MG63 (cell line): ENCODE data around the gene COPZ2. TPM values are rescaled to one million over a fixed set of nuclear protein-coding genes. Genes with fewer than 3 reads are reported as not detected.
A peak's percentile ranks its signal among the peaks of the same experiment; 100 is the strongest.
"Not testable (repeated sequence)": the region's sequence is repeated elsewhere in the genome, so short reads cannot be mapped to it uniquely, and the experiment has no call there.

Source experiments
- DNase-seq: peaks from one replicate; pipeline ENCODE4 v3.0.0-alpha.2; 2020
- H3K27me3 ChIP-seq: fragments of 250-450 bp; sonication (Bioruptor Pico); 2 replicates; pipeline ENCODE4 v1.5.1; 2020; ENCODE audit warnings: mild to moderate bottlenecking, moderate library complexity
- H3K36me3 ChIP-seq: fragments of 250-450 bp; sonication (Bioruptor Pico); 2 replicates; pipeline ENCODE4 v1.5.1; 2020; ENCODE audit warnings: mild to moderate bottlenecking, moderate library complexity
- H3K4me3 ChIP-seq: fragments of 250-450 bp; sonication (Bioruptor Pico); 2 replicates; pipeline ENCODE4 v1.5.1; 2020; ENCODE audit warnings: mild to moderate bottlenecking, moderate library complexity
- H3K9me3 ChIP-seq: fragments of 250-450 bp; sonication (Bioruptor Pico); 2 replicates; pipeline ENCODE4 v1.5.1; 2020; ENCODE audit warnings: mild to moderate bottlenecking, moderate library complexity
- total RNA-seq: library from RNA; depleted of rRNA; stranded (reverse); fragments of >200 nt; shearing (Covaris generic); gene quantifications from 2 replicates; pipeline ENCODE4 v1.2.3, GENCODE V29; 2014; ENCODE audit warnings: low replicate concordance

COPZ2 gene
- total RNA-seq, 1 experiment from 2014 or later = 91.7 TPM

DNA sequence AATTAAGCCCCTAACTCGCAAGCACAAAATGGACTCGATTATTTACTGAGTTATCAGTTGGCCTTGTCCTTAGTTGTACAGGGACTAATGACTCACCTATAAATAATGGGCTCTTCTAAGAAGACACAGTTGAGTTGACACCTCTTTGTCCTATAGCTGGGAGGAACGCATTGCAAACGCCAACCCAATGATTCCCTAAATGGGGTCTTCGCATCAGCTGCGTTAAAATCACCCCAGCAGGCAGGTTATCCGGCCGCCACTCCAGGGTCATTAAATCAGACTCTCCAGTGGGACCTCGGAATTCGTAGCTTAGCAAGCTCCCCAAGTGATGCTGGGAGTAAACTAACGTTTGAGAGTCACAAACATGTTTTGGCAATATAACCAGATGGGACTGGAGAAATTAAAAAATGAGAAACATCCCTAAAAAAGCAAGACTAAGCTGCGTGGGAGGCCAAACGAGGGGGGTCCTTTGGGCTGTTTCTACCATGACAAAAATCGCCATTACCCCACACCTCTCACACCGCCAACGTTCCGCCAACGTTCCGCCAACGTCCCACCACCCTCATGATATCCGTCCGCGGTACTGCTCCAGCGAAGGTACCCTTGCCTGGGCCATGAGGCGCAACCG lies 9.6 kb upstream of the COPZ2 start:
- Histone ChIP-seq H3K9me3 (no peaks in the 10 kb centered on the region), H3K27me3 (no peaks in the 10 kb centered on the region), H3K4me3 (peak overlapping the region; percentile 84), H3K36me3 (peaks cover 27% of the 10 kb centered on the region)
- no peak for DNase-seq

DNA sequence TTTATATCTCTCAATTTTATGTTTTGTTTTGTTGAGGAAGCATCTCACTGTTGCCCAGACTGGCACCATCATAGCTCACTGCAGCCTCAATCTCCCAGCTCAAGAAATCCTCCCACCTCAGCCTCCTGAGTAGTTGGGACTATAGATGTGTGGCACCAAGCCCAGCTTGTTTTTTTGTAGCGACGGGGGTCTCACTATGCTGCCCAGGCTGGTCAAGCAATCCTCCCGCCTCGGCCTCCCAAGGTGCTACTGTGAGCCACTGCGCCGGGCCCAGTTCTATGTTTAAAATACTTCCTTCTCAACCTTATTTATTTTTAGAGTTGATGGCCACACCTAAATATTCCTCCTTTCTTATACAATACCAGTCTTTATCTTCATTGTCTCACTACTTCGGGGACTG lies 8.7 kb upstream of the COPZ2 start:
- Histone ChIP-seq H3K4me3 (peak overlapping the region; percentile 84), H3K36me3 (peaks cover 19% of the 10 kb centered on the region), H3K9me3 (no peaks in the 10 kb centered on the region), H3K27me3 (no peaks in the 10 kb centered on the region)
- no peak for DNase-seq

GRCh38 chr17:48045316-48046001 lies 7.9 kb upstream of the COPZ2 start:
- H3K36me3 ChIP-seq = peaks cover 12% of the 10 kb centered on the region
- H3K9me3 ChIP-seq = no peaks in the 10 kb centered on the region
- no peak for DNase-seq
- H3K27me3 ChIP-seq = no peaks in the 10 kb centered on the region
- H3K4me3 ChIP-seq = no peak overlapping the region

DNA sequence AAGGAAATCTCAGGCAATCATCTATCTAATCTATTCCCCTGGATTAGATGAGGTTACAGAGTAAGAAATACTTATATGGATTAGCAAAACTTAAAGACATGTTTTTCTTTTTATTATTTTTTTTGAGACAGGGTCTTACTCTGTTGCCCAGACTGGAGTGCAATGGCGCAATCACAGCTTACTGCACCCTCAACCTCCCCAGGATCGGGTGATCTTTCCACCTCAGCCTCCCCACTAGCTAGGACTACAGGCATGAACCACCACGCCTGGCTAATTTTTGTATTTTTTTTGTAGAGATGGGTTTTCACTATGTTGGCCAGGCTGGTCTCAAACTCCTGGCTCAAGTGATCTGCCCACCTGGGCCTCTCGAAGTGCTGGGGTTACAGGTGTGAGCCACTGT lies 7.3 kb upstream of the COPZ2 start:
- Histone ChIP-seq H3K9me3 (no peaks in the 10 kb centered on the region), H3K36me3 (peaks cover 9% of the 10 kb centered on the region; the same call in 1 of the 2 replicates), H3K4me3 (no peak overlapping the region), H3K27me3 (no peaks in the 10 kb centered on the region)
- DNase-seq = no peak

DNA sequence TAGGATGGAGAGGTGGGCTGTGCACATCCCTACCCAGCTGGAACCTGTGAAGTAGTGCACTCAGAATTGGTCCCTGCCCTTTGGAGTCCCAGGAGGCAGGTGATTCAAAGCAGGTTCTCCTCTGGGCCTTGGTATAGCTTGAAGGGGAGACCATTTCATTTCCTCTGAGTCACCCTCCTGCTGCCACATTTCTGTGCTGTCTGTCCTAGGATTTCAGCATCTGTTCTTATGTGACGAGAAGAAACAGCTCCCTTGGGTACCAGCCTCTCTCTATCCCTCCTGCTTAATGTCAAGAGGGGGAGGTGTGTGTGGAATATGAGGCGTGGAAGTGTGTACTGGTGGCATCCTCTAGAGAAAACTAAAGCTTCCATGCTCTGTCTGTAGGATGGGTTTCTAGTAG lies 5.6 kb upstream of the COPZ2 start:
- DNase-seq = no peak
- Histone ChIP-seq H3K36me3 (peaks cover 9% of the 10 kb centered on the region; the same call in 1 of the 2 replicates), H3K4me3 (no peak overlapping the region), H3K27me3 (no peaks in the 10 kb centered on the region), H3K9me3 (no peaks in the 10 kb centered on the region)

GRCh38 chr17:48038687-48039086 lies 1.1 kb upstream of the COPZ2 start:
- Histone ChIP-seq H3K9me3 (no peaks in the 10 kb centered on the region), H3K36me3 (peaks cover 13% of the 10 kb centered on the region), H3K27me3 (no peaks in the 10 kb centered on the region), H3K4me3 (no peak overlapping the region)
- no peak for DNase-seq

DNA sequence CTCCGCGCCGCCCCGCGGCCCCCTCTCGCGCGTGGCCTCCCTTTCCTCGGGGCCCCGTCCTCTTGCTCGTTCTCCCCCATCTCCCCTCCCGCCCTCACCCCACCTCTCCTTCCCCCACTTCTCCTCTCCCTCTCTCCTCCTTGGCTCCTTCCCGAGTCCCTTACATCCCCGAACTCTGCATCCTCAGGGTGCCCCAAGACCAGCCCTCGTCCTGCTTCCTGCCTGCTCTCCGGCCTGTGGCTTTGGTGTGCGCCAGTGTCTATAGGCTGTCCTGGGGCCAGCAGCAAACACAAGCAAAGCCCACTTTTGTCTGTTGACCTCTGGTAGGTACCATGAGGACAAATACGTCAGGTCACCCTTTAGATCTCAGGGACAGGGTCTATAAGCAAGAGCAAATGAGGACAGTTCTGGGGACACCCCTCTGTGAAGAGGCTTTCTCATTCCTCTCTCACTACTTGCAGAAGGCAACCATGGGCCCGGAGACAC lies 284 bp upstream of the COPZ2 start:
- no peak for DNase-seq
- H3K9me3 ChIP-seq = no peaks in the 10 kb centered on the region
- H3K27me3 ChIP-seq = no peaks in the 10 kb centered on the region
- peak overlapping the region; percentile 35 for H3K4me3 ChIP-seq
- peaks cover 13% of the 10 kb centered on the region for H3K36me3 ChIP-seq

GRCh38 chr17:48036693-48037035 lies 933 bp downstream of the COPZ2 start:
- Histone ChIP-seq H3K36me3 (peaks cover 18% of the 10 kb centered on the region), H3K9me3 (no peaks in the 10 kb centered on the region)

DNA sequence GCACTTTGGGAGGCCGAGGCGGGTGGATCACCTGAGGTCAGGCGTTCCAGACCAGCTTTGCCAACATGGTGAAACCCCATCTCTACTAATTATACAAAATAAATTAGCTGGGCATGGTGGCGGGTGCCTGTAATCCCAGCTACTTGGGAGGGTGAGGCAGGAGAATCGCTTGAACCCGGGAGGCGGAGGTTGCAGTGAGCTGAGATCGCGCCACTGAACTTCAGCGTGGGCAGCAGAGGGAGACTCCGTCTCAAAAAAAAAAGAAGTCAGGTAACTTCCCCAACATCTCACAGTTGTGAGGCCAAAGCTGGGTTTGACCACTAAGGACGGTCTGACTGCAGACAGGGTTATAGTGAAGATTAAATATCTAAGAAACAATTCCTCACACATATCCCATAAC lies 2.9 kb downstream of the COPZ2 start:
- not testable (repeated sequence) for H3K27me3 ChIP-seq, DNase-seq, H3K9me3 ChIP-seq, H3K4me3 ChIP-seq
- peaks cover 20% of the 10 kb centered on the region for H3K36me3 ChIP-seq

More at GRCh38 chr17:48036693-48037035, 933 bp downstream of the COPZ2 start:
- Histone ChIP-seq H3K27me3 (no peaks in the 10 kb centered on the region), H3K4me3 (peak overlapping the region; percentile 70)
- DNase-seq = no peak

DNA sequence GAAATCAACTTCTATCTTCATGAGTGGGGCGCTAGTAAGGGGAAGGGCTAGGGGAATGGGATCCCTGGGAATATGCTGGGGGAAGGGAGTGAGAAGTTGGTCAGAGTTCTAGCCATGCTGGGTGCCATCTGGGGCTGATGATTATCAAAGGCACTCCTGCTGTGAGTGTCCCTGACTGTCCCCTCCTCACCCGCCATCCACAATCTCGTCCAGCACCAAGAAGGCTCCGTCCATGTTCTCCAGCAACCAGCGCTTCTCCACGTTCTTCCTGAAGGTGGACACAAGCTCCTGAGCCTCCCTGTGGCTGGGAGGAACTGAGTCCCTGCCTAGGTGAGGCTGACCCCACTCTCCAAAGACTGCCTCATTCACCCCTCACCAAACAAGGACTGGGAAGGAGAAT lies 5.6 kb downstream of the COPZ2 start:
- no peak for DNase-seq
- Histone ChIP-seq H3K36me3 (peaks cover 22% of the 10 kb centered on the region), H3K4me3 (no peak overlapping the region), H3K27me3 (no peaks in the 10 kb centered on the region), H3K9me3 (no peaks in the 10 kb centered on the region)

GRCh38 chr17:48030531-48030930 lies 7.1 kb downstream of the COPZ2 start:
- H3K36me3 ChIP-seq = peaks cover 15% of the 10 kb centered on the region
- peak; percentile 46 for DNase-seq

DNA sequence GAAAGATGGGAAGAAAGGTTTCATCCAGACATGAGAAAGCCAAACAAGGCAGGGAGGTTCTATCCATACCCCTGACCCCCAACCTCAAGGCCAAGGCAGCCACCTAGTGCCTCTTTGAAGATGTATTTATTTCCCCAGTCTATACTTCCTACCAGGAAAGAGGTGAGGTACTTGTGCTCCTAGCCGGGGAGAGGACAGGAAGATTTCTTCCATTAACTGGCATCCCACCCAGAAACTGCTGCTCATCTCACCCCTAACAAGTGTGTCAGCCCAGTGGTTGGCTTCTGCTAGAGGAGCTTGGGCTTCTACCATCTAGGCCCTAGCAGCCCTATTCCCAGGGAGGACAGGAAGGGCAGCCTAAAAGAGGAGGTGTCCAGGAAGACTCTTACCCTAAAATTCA lies 8.9 kb downstream of the COPZ2 start:
- DNase-seq = no peak
- Histone ChIP-seq H3K36me3 (peaks cover 9% of the 10 kb centered on the region), H3K27me3 (no peaks in the 10 kb centered on the region), H3K4me3 (no peak overlapping the region), H3K9me3 (no peaks in the 10 kb centered on the region)

More at GRCh38 chr17:48030531-48030930, 7.1 kb downstream of the COPZ2 start:
- Histone ChIP-seq H3K27me3 (no peaks in the 10 kb centered on the region), H3K9me3 (no peaks in the 10 kb centered on the region), H3K4me3 (no peak overlapping the region)

DNA sequence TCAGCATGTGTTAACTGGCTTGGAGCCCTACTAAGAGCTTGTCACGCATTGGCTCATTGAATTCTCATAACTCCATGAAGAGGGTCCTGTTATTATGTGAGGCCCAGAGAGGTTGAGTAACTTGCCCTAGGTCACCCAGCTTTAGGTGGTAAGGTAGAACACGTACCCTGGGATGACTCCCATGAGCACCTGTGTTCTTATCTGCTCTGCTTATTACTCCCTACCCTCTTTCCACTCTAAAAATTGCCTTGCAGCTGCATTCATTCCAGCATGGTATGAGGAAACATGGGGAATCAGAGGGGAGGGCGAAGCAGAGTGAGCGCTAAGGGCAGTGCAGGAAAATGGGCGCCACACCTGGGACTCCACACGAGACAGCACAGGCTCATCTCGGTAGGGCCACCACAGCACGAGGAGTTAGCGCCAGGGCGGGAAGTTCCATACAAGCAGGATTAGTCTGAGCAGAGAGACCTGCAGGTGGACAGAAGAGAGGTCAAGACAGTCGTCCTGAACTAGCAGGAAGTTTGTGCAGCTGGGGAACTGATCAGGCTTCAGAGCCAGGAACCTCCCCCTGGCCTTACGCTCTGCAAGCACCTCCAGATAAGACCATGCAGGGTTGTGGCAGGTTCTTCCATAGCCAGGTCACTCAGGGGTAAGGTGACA lies 10.1 kb downstream of the COPZ2 start:
- Histone ChIP-seq H3K9me3 (no peaks in the 10 kb centered on the region), H3K27me3 (no peaks in the 10 kb centered on the region), H3K36me3 (peaks cover 6% of the 10 kb centered on the region; the same call in 1 of the 2 replicates), H3K4me3 (no peak overlapping the region)
- no peak for DNase-seq

- H3K36me3 ChIP-seq = peaks cover 4% of the 10 kb centered on the region; the same call in 1 of the 2 replicates
- DNase-seq = peak; percentile 98
- no peaks in the 10 kb centered on the region for H3K9me3 ChIP-seq
- no peaks in the 10 kb centered on the region for H3K27me3 ChIP-seq
- no peak overlapping the region for H3K4me3 ChIP-seq
Observed at GRCh38 chr17:48026502-48027321, 10.9 kb downstream of the COPZ2 start.

DNA sequence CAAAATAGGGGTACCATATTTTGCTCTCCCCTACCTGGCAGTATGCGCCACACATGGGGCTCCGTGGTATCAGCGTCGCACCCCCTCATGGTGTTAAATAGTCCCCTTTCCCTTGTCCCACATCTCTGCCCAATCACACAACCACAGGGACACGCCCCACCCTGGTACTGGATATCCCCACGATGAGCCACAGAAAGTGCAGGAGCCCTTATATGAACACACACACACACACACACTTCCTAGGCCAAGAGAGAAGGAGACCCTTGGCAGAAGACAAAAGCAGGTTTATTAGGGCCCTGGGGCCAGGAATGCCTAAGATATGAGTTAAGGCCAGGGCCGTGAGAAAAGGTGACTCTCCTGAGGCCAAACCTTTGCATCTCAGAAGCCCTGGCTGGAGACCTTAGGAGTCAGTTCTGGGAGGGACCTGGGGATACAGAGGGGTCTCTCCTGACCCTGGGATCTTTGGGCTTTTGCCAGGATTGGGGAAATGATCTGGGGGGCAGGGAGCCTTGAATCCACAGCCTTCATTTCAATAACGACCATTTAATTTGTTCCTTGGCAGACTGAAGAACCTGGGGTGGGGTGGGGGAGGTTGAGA lies 11.6 kb downstream of the COPZ2 start:
- peak; percentile 51 for DNase-seq
- Histone ChIP-seq H3K4me3 (peak overlapping the region; percentile 38), H3K27me3 (no peaks in the 10 kb centered on the region), H3K36me3 (0 out of 2 replicates have a peak, but pooled peaks cover 3% of the 10 kb centered on the region), H3K9me3 (no peaks in the 10 kb centered on the region)
